HAP-1 (cell line): ENCODE results near the gene DMP1.

ENCODE experiments used
- DNase-seq, 2 experiments: peaks; one replicate each; pipeline ENCODE4 v3.0.0-alpha.2; 2016 to 2020; ENCODE audit warnings: low spot score in 2 of 2
- H3K27me3 ChIP-seq: fragments of 250-450 bp; sonication (Bioruptor Pico); 2 replicates; pipeline ENCODE4 v1.5.1; 2020; ENCODE audit warnings: low read depth, mild to moderate bottlenecking, moderate library complexity
- H3K36me3 ChIP-seq: fragments of 250-450 bp; sonication (Bioruptor Pico); replicated peaks from 2 replicates; pipeline ENCODE4 v1.5.1; 2020; ENCODE audit warnings: mild to moderate bottlenecking
- H3K4me1 ChIP-seq: fragments of 250-450 bp; sonication (Bioruptor Pico); 2 replicates; pipeline ENCODE4 v1.5.1; 2020; ENCODE audit warnings: mild to moderate bottlenecking
- H3K4me3 ChIP-seq: fragments of 250-450 bp; sonication (Bioruptor Pico); 2 replicates; pipeline ENCODE4 v1.5.1; 2020; ENCODE audit warnings: mild to moderate bottlenecking, moderate library complexity
- H3K9me3 ChIP-seq: fragments of 250-450 bp; sonication (Bioruptor Pico); 2 replicates; pipeline ENCODE4 v1.5.1; 2020; ENCODE audit warnings: mild to moderate bottlenecking, moderate library complexity
- in situ Hi-C: fragments of 300-500 bp; cut with MboI; formaldehyde crosslinking; loops from 3 replicates; pipeline ENCODE4 v1.14.3; 2020; ENCODE audit warnings: low sequenced_read_pairs, inconsistent platforms, mixed read lengths

The DMP1 gene

GRCh38 chr4:87704001-87704400 is 53.9 kb downstream of the DMP1 start:
- H3K9me3 ChIP-seq: no peaks in the 10 kb centered on the region
- no peaks in the 10 kb centered on the region for H3K36me3 ChIP-seq
- DNase-seq: no peak
- H3K27me3 ChIP-seq: peaks cover 5% of the 10 kb centered on the region; the same call in 1 of the 2 replicates
- in situ Hi-C loops: no loop called here
- no peaks in the 10 kb centered on the region for H3K4me1 ChIP-seq
- no peak overlapping the region for H3K4me3 ChIP-seq

- Histone ChIP-seq H3K4me3 (no peak overlapping the region), H3K4me1 (no peaks in the 10 kb centered on the region), H3K27me3 (peaks cover 5% of the 10 kb centered on the region; the same call in 1 of the 2 replicates), H3K9me3 (no peaks in the 10 kb centered on the region), H3K36me3 (no peaks in the 10 kb centered on the region)
- in situ Hi-C loops: no loop called here
- DNase-seq: no peak
Observed at GRCh38 chr4:87707279-87707918, 57.3 kb downstream of the DMP1 start.
